Suprapubic skin (tissue), 4 donors: ENCODE results near the gene SHC2.

Experiments used
- CTCF ChIP-seq, 2 donors: fragments of 200-600 bp in 1 of 2; fragments of 450-650 bp in 1 of 2; sonication (generic) in 1 of 2; IDR thresholded peaks; one replicate each; pipeline ENCODE4 v1.5.1; 2016 to 2019; ENCODE audit warnings: antibody characterized with exemption in 2 of 2, mild to moderate bottlenecking in 1 of 2, moderate library complexity in 1 of 2
- EP300 ChIP-seq: sonication (generic); formaldehyde crosslinking; IDR thresholded peaks from one replicate; pipeline ENCODE4 v1.6.1; 2017; ENCODE audit warnings: antibody characterized with exemption
- POLR2AphosphoS5 ChIP-seq, 3 donors: sonication (generic); formaldehyde crosslinking; IDR thresholded peaks; one replicate each; pipeline ENCODE4 v1.6.1; 2017; ENCODE audit warnings: antibody characterized with exemption in 3 of 3

GRCh38 chr19:375395-376110 is 85.3 kb downstream of the SHC2 start:
- no peak for TF ChIP-seq CTCF (IDR thresholded peaks at IDR 0.05)
- TF ChIP-seq POLR2AphosphoS5 (IDR thresholded peaks at IDR 0.05), result no peak
- TF ChIP-seq EP300, result no peak
